ENCODE data around the gene CLP1.

GRCh38 chr11:57646799-57647303, 10.7 kb upstream of the CLP1 start:
- TF ChIP-seq EZH2 (IDR thresholded peaks at IDR 0.05; ENCODE audit: borderline replicate concordance, low read length) (no peak), CTCF (conservative IDR thresholded peaks at IDR 0.05 in 1 of 2, IDR thresholded peaks at IDR 0.05 in 1 of 2; ENCODE audit: extremely low read depth in 1 of 2, insufficient read depth in 1 of 2, low read depth in 1 of 2, low read length in 2 of 2) (no peak)

Data from mammary epithelial cell (primary cell).